ENCODE data around the gene SLC12A3. TPM values are rescaled to one million over a fixed set of nuclear protein-coding genes. Genes with fewer than 3 reads are reported as not detected.

SLC12A3 gene
- total RNA-seq, 1 experiment from 2014 or later, result not detected

- in situ Hi-C loops (cut with HindIII; ENCODE audit: low sequenced_read_pairs), result loop anchor here (25.0 kb wide), 2 partner anchors 88 to 112 kb away; partner anchors contain the start of gene SLC12A3
- no peak for DNase-seq (ENCODE audit: low spot score)
Observed at GRCh38 chr16:56950051-56950450, 85.0 kb downstream of the SLC12A3 start.

- in situ Hi-C loops (cut with HindIII; ENCODE audit: low sequenced_read_pairs), result loop anchor here (25.0 kb wide), 2 partner anchors 88 to 112 kb away; partner anchors contain the start of gene SLC12A3
- no peak for DNase-seq (ENCODE audit: low spot score)
Observed at GRCh38 chr16:56950455-56950854, 85.4 kb downstream of the SLC12A3 start.

- no peak for DNase-seq (ENCODE audit: low spot score)
- in situ Hi-C loops (cut with HindIII; ENCODE audit: low sequenced_read_pairs), result loop anchor here (25.0 kb wide), 2 partner anchors 89 to 111 kb away; partner anchors contain the start of gene SLC12A3
Observed at GRCh38 chr16:56950881-56951771, 86.1 kb downstream of the SLC12A3 start.

- no peak for DNase-seq (ENCODE audit: low spot score)
- in situ Hi-C loops (cut with HindIII; ENCODE audit: low sequenced_read_pairs), result loop anchor here (25.0 kb wide), 2 partner anchors 91 to 109 kb away; partner anchors contain the start of gene SLC12A3
Observed at GRCh38 chr16:56953006-56953405, 88.0 kb downstream of the SLC12A3 start.

- in situ Hi-C loops (cut with HindIII; ENCODE audit: low sequenced_read_pairs), result loop anchor here (25.0 kb wide), 2 partner anchors 94 to 106 kb away; partner anchors contain the start of gene SLC12A3
- no peak for DNase-seq (ENCODE audit: low spot score)
Observed at GRCh38 chr16:56956076-56956475, 91.1 kb downstream of the SLC12A3 start.

- in situ Hi-C loops (cut with HindIII; ENCODE audit: low sequenced_read_pairs), result loop anchor here (25.0 kb wide), 2 partner anchors 94 to 106 kb away; partner anchors contain the start of gene SLC12A3
- no peak for DNase-seq (ENCODE audit: low spot score)
Observed at GRCh38 chr16:56956756-56957155, 91.7 kb downstream of the SLC12A3 start.

- no peak for DNase-seq (ENCODE audit: low spot score)
- in situ Hi-C loops (cut with HindIII; ENCODE audit: low sequenced_read_pairs), result loop anchor here (25.0 kb wide), 2 partner anchors 98 to 102 kb away; partner anchors contain the start of gene SLC12A3
Observed at GRCh38 chr16:56960681-56961281, 95.8 kb downstream of the SLC12A3 start.

GRCh38 chr16:56961386-56961785 is 96.4 kb downstream of the SLC12A3 start:
- DNase-seq (ENCODE audit: low spot score), result no peak
- in situ Hi-C loops (cut with HindIII; ENCODE audit: low sequenced_read_pairs), result loop anchor here (25.0 kb wide), 2 partner anchors 99 to 101 kb away; partner anchors contain the start of gene SLC12A3

- no peak for DNase-seq (ENCODE audit: low spot score)
Observed at GRCh38 chr16:56961851-56962281, 96.9 kb downstream of the SLC12A3 start, which contains the start of gene CETP. TSS of gene CETP (plus strand) at chr16:56961950. CDS start at chr16:56961980, 30 bp downstream.

GRCh38 chr16:56964243-56965148 is 99.5 kb downstream of the SLC12A3 start:
- in situ Hi-C loops (cut with HindIII; ENCODE audit: low sequenced_read_pairs), result loop anchor here (25.0 kb wide), 2 partner anchors 98 to 102 kb away; partner anchors contain the start of gene SLC12A3
- DNase-seq (ENCODE audit: low spot score), result peak; percentile 26

More at GRCh38 chr16:56961851-56962281, 96.9 kb downstream of the SLC12A3 start, which contains the start of gene CETP:
- in situ Hi-C loops (cut with HindIII; ENCODE audit: low sequenced_read_pairs), result loop anchor here (25.0 kb wide), 2 partner anchors 100 kb away; partner anchors contain the start of gene SLC12A3

Other genes with a start within 250 kb of the SLC12A3 start
- gene MT1E, start 239.4 kb upstream of the SLC12A3 start, total RNA-seq (2014; rRNA removed; shearing (Covaris generic)), result not detected in 2 replicates
- not detected in 2 replicates for gene MT1M, start 232.5 kb upstream of the SLC12A3 start, total RNA-seq (2014; rRNA removed; shearing (Covaris generic))
- not detected in 2 replicates for gene MT1A, start 226.5 kb upstream of the SLC12A3 start, total RNA-seq (2014; rRNA removed; shearing (Covaris generic))
- not detected in 2 replicates for gene MT1B, start 213.3 kb upstream of the SLC12A3 start, total RNA-seq (2014; rRNA removed; shearing (Covaris generic))
- gene MT1F, start 207.2 kb upstream of the SLC12A3 start, total RNA-seq (2014; rRNA removed; shearing (Covaris generic)), result not detected in 2 replicates
- not detected in 2 replicates for gene MT1G, start 197.1 kb upstream of the SLC12A3 start, total RNA-seq (2014; rRNA removed; shearing (Covaris generic))
- not detected in 2 replicates for gene MT1H, start 195.4 kb upstream of the SLC12A3 start, total RNA-seq (2014; rRNA removed; shearing (Covaris generic))
- 0.80 TPM in 1 of 2 replicates, not detected in the other for gene MT1X, start 182.7 kb upstream of the SLC12A3 start, total RNA-seq (2014; rRNA removed; shearing (Covaris generic))
- 112 and 136 TPM in 2 replicates for gene NUP93, start 135.1 kb upstream of the SLC12A3 start, total RNA-seq (2014; rRNA removed; shearing (Covaris generic))
- 49.0 and 75.8 TPM in 2 replicates for gene HERPUD1, start 66.9 kb downstream of the SLC12A3 start, total RNA-seq (2014; rRNA removed; shearing (Covaris generic))
- gene CETP, start 96.7 kb downstream of the SLC12A3 start, total RNA-seq (2014; rRNA removed; shearing (Covaris generic)), result not detected in 2 replicates
- 0.07 TPM in 1 of 2 replicates, not detected in the other for gene NLRC5, start 124.3 kb downstream of the SLC12A3 start, total RNA-seq (2014; rRNA removed; shearing (Covaris generic))
- 31.9 and 36.7 TPM in 2 replicates for gene CPNE2, start 227.4 kb downstream of the SLC12A3 start, total RNA-seq (2014; rRNA removed; shearing (Covaris generic))

All from G401 (cell line).